GM18951 (cell line): ENCODE results near the gene POLR2J.
"Not testable (repeated sequence)": the region's sequence is repeated elsewhere in the genome, so short reads cannot be mapped to it uniquely, and the experiment has no call there.

ENCODE experiments used
- POLR2A ChIP-seq: IDR thresholded peaks from 4 replicates; pipeline ENCODE4 v1.6.1; 2011; ENCODE audit warnings: mild to moderate bottlenecking; ENCODE audit not compliant: insufficient read length, insufficient read depth; ENCODE audit errors: extremely low read depth
- in situ Hi-C: fragments of 300-500 bp; cut with MboI; formaldehyde crosslinking; loops from one replicate; pipeline ENCODE4 v1.12.0; 2022; ENCODE audit warnings: low sequenced_read_pairs, mixed read lengths, inconsistent platforms; ENCODE audit not compliant: unreplicated experiment

POLR2J gene

DNA sequence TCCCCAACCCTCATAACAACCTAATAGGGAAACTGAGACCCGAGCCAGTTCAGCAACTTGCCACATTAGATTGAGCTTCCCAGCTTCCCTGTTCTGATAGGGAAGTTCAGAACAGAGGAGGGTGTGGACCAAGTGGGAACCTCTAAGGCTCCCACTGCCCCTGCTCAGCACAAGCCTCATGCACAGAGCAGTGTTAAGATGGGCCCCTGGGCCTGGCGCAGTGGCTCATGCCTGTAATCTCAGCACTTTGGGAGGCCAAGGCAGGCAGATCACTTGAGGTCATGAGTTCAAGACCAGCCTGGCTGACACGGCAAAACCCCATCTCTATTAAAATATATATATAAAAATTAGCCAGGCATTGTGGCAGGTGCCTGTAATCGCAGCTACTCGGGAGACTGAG lies 18.6 kb upstream of the POLR2J start:
- in situ Hi-C loops = not testable (repeated sequence)

DNA sequence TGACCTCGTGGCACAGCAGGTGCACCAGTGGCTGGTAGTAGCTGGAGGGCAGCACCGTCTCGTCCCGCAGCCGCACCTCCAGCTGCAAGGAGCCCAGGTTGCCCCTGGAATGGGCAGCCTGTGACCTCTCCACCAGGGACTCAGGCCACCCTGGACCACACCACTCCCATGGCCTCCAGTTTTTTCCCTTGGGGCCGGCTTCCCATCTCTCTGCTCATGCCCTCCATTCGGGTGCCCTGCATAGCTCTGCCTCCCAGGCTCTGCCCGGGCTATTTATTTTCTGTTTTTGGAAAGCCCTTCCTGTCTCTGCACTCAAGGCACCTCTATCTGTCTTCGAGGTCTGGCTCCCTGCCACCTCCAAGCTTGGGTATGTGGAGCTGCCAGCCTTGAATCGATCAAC lies 18.1 kb upstream of the POLR2J start:
- in situ Hi-C loops = not testable (repeated sequence)

DNA sequence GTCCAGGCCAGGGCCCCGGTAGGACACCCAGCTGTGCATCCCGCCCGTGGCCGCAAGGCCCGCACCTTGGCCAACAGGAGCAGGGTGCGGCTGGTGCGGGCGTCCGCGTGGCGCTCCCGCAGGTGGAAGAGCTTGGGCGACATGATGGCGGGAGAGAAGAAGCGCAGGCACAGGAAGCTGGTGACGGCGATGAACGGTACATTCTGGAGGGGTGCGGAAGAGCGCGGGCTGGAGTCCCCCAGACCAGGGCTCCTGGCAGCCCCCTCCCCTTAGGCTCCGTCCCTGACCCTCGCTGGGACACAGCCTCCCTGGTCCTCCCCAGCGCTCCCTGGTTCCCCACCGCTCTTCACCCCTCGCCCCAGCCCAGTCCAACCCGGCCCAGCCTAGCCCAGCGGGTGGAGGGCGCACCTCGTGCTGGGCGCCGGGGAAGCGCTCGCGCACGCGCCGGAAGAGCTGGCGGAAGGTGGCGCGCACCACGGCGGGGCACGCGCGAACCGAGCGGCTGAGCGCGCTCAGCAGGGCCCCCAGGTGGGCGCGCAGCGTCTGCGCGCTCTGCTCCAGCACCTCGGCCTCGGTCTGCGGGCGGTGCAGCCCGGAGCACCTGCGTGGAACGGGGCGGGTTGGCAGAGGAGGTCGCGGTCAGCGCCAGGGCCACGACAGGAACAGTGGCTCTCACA lies 15.9 kb upstream of the POLR2J start:
- in situ Hi-C loops = not testable (repeated sequence)

DNA sequence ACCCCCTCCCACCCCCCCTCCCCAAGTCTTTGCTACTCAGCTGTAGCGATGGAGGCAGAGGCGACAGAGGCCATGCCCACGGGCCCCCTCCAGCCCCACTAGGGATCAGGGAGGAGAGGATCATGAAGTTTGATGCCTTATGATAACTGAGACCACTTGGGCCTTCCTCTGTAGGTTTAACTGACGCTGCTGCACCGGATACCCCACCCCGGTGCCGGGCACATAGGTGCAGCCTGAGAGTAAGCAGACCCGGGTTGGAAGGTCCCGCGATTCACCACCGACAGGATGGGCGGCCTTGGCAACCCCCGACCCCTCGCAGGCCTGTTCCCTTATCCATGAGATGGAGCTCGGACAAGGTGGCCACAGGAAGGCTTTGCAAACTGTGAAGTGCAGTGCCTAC lies 15.3 kb upstream of the POLR2J start:
- in situ Hi-C loops = not testable (repeated sequence)

DNA sequence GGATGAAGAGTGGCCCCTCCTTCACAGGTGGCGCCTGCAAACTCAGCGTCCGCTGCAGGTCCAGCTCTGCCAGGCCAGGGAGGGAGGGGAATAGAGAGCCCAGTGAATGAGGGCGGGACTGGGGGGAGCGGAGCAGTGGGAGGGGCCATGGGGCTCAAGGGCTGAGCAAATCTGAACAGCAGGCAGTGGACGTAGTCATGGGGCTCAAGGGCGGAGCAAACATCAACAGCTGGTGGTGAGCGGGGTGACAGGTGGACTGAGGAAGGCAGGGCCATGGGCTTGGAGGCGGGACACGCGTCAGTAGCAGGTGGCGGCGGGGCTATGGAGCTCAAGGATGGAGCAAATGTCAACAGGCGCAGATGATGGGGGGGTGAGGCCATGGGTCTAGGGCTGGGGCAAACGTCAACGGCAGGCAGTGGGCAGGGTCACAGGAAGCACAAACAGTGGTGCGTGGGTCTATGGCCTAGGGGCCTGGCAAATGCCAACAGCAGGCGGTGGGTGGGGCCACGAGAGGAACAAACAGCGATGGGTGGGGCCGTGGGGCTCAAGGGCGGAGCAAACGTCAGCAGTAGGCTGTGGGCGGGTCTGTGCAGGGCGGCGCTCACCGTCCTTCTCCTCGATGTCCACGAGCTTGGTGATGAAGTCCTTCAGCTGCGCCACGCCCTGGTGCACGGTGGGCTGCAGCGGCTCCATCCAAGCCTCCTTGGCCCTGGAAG lies 14.7 kb upstream of the POLR2J start:
- in situ Hi-C loops = not testable (repeated sequence)

DNA sequence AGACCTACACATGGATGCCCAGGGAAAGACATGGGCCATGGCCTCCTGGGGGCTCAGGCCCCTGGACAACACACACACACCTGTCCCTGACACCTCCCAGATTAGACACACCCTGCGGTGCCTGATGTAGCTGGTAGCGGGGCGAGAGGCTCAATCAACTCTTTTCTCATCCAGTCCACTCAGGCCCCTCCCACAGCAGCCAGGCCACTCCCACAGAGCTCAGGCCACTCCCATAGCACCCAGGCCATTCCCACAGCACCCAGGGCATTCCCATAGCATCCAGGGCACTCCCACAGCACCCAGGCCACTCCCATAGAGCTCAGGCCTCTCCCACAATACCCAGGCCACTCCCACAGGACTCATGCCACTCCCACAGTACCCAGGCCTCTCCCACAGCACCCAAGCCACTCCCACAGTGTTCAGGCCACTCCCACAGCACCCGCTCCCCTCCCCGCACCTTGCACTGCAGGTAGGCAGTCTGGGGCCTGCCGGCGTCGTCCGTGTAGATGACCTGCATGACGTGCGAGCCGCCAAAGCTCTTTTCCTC lies 11.9 kb upstream of the POLR2J start:
- in situ Hi-C loops = not testable (repeated sequence)

DNA sequence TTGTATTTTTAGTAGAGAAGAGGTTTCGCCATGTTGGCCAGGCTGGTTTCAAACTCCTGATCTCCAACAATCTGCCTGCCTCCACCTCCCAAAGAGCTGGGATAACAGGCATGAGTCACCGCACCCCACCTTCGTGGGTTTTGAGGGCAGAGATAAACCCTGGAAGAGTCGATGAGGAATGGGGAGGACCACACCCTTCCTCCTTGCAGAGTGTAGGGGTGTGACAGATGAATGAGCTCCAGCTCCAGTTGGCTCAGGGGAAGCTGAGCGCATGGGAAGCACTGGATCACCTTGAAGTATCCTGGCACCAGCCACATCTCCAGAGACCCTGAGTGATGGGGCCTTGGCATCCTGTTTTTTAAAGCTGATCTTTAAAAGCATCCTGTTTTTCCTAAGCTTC lies 5.6 kb upstream of the POLR2J start:
- in situ Hi-C loops = not testable (repeated sequence)

DNA sequence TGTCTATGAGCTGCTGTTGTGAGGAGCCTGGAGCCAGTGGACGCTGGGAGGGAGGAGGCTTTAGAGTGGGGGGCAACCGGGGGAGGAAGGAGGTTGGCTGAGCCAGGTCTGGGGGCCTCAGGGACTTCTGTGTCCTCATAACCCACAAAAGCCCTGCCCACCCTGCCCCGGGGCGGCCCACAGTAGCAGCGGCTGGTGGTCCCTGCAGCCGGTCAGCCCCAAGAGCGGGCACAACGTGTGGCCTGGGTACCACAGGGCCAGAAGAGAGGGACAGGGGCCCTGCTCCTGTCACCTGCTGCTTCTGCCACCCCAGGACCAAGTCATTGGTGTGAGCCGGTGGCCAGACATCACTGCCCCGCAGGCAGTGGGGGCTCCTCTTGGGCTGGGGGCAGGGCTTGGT lies 3.2 kb upstream of the POLR2J start:
- in situ Hi-C loops = not testable (repeated sequence)

DNA sequence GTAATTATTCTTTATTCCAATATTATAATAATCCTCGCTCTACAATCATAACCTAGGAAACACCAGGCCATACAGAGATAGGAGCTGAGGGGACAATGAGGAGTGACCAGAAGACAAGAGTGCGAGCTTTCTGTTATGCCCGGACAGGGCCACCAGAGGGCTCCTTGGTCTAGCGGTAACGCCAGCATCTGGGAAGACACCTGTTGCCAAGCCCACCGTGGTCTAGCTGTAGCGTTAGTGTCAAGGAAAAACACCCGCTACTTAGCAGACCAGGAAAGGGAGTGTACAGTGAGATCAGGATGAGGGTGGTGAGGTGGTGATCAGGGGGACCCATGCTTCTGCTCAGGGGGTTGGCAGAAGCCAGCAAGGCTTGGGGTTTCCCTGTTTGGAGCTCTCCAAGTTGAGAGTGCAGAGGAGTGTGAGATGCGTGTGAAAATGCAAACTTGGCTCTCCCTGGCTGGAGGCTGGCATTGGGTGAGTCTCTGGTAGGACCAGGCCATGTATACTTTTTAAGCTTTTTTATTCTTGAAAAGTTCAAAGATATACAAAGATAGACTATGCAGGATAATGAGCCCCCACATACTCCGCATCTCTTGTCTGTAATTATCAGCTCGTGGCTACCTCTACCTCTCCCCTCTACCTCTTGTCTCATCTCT lies 1.4 kb upstream of the POLR2J start:
- in situ Hi-C loops = not testable (repeated sequence)

DNA sequence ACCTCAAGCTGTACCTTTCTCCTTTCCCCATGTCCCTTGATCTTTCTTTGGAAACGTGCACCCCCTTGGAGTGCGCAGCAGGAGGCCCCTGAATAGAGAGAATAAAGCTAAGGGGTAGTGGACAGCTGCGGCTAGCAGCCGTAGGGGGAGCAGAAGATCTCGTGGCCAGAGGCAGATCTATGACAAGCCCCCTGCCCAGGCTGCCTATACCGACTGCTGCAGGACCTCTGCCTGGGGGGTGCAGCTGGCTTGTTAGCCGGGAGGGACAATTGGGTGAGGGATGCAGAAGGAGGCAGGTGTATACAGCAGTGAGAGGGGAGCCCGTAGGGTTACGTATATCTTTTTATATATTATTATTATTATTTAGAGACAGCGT lies 475 bp upstream of the POLR2J start:
- in situ Hi-C loops = not testable (repeated sequence)

DNA sequence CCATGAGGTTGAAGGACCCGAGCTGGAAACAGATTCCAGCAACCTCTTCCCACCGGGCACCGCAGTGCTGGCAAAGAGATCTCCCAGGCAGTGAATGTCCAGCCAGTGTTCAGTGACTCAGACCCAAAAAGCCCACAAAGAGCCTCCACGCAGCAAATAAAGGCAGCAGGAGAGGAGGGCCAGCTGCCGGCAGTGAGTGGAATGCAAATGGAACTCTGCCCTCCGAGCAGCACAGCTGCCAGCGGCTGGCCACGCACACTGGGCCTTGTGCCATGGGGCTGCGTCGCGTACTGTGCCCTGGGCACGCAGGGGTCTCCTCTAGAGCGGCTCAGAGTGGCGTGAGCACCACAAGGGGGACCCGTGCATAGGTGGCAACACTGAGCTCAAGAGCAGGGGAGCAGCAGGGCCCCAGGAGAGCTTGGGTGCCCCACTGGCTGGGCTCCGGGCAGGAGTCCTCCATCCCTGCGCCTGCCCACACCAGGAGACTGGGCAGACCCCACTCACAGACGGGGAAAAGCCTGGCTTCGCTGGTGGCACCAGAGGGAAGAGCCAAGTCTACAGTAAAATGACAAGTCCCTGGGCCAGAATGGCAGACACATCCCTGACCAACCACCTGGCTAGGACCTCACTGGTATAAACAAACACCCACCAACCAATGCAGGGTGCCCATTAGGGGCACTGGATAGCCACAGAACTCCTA lies 3.8 kb downstream of the POLR2J start:
- in situ Hi-C loops = not testable (repeated sequence)

DNA sequence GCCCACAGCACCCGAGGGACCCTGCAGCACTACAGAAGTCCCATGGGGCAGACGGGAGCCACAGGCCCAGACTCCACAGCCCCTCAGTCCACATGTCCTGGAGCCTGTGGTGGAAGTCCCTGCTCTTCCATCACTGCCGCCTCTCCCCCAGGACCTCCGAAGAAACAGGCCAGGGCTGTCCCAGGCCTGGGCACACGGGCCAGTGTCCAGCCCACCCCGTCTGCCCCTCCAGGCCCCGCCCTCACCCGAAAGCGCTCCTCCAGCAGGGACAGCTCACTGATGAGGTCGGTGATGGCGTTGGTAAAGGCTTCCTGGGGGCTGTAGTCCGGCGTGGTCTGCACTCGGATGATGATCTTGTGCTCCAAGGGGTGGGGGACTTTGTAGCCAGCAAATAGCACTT lies 4.6 kb downstream of the POLR2J start:
- in situ Hi-C loops = not testable (repeated sequence)

DNA sequence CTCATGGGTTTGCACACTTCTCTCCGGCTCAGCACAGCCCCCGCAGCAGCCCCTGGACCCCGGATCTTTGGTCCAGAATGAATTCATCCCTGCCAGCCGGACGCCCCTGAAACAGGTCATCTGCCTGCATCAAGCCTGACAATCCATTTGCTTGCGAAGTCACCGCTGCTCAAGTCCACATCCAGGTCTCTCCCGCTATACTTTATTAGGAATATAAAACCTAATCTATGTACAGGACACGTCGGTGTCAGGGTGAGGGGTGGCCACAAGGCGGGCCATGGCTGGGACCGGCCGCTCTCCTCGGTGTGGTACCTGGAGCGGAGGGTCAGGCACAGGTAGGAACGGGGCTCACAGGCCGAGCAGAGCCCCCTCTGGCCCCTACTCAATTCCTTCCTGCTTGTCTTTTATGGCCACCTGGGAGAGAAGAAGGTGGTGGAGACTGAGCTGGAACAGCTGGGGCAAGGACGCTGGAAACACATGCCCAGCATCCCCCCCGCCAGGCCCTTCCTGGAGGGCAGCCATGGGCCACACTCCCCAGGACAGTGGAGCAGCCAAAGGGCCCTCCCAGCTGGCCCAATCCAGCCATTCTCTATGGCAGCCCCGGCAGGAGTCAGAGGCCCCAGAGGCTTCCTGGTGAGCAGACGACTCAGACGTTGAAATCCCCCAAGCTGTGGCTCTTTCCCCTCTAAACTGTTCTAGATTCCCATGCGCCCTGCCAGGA lies 5.3 kb downstream of the POLR2J start:
- TF ChIP-seq POLR2A = no peak
- in situ Hi-C loops = no loop called here
